ENCODE results near the gene TTYH2.

- TF ChIP-seq CTCF (IDR thresholded peaks at IDR 0.05) (no peak), POLR2A (IDR thresholded peaks at IDR 0.05) (no peak)
These were observed 75.4 kb downstream of the TTYH2 start for GRCh38 chr17:74288785-74289184.

Measured in uterus (tissue), 2 donors.